HFF-Myc (cell line): Measurements from ENCODE around the gene L2HGDH.

Source experiments
- DNase-seq: peaks from one replicate; pipeline ENCODE4 v3.0.0-alpha.2; 2011; ENCODE audit warnings: low read depth; ENCODE audit errors: extremely low read depth
- H3K4me3 ChIP-seq: replicated peaks from 2 replicates; pipeline ENCODE4 v1.5.1; 2011; ENCODE audit warnings: low read depth, mild to moderate bottlenecking, control low read depth, low read length
- TF ChIP-seq, protein P1 (sequence below): IDR thresholded peaks from 2 replicates; pipeline ENCODE4 v1.5.1; 2012; ENCODE audit warnings: mild to moderate bottlenecking, low read depth, low read length, control low read depth; ENCODE audit errors: missing control alignments

The L2HGDH gene

GRCh38 chr14:50265029-50265428 is 47.0 kb downstream of the L2HGDH start:
- DNase-seq: no peak
- H3K4me3 ChIP-seq: no peak overlapping the region
- TF ChIP-seq, protein P1, sequence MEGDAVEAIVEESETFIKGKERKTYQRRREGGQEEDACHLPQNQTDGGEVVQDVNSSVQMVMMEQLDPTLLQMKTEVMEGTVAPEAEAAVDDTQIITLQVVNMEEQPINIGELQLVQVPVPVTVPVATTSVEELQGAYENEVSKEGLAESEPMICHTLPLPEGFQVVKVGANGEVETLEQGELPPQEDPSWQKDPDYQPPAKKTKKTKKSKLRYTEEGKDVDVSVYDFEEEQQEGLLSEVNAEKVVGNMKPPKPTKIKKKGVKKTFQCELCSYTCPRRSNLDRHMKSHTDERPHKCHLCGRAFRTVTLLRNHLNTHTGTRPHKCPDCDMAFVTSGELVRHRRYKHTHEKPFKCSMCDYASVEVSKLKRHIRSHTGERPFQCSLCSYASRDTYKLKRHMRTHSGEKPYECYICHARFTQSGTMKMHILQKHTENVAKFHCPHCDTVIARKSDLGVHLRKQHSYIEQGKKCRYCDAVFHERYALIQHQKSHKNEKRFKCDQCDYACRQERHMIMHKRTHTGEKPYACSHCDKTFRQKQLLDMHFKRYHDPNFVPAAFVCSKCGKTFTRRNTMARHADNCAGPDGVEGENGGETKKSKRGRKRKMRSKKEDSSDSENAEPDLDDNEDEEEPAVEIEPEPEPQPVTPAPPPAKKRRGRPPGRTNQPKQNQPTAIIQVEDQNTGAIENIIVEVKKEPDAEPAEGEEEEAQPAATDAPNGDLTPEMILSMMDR: no peak

DNA sequence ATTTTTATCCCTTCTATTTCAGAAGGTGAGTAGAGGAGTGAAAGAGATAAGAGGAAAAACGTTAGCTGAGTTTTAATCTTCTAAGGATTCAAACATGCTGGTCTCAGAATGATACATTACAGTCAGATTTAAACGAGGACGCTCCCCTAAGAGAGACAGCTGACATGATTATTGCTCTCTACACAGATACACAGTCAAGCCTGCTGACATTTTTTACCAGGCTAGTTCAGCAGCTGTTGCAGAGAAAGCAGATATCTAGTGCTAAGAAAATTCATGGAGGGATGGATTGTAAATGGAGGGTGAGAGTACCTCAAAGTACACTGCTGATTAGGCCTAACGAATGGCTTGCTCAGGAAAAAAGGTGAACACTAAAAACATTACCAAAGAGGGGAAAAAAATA is 48.7 kb downstream of the L2HGDH start:
- TF ChIP-seq, protein P1: no peak
- no peak for DNase-seq
- H3K4me3 ChIP-seq: no peak overlapping the region

DNA sequence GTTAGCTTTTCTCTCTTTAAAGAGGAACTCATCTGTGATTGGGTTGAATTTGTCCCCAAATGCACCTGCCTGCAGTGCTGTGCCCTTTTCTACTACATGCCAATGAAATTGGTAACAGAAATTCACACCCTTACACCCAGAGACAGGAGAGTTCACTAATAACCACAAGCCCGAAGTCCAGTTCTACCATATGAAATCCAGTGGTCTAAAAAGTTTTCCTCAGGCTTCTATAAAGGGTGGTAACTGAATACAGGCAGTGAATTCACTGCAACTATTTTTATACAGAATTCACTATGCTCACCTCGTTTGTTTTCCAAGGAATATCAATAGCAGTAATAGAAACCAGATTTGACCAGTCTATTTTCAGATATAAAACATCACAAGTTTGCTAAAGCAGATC is 49.2 kb downstream of the L2HGDH start:
- TF ChIP-seq, protein P1: no peak
- no peak for DNase-seq
- H3K4me3 ChIP-seq: no peak overlapping the region

DNA sequence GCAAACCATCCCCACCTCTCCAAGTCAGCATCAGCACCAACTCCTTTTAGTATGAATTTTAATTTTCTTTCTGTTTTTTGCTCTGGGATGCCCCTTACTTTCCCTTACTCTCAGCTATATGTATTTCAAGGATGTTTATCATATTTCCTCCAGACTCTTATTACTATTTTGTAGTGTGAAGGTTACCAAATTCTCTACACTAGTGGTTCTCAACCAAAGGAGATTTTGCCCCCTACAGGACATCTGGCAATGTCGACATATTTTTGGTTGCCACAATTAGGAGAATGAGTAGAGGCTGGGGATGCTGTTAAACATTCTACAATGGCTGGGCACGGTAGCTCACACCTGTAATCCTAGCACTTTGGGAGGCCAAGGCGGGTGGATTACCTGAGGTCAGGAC is 51.5 kb downstream of the L2HGDH start:
- DNase-seq: peak; percentile 26
- TF ChIP-seq, protein P1: peak; percentile 41
- no peak overlapping the region for H3K4me3 ChIP-seq

DNA sequence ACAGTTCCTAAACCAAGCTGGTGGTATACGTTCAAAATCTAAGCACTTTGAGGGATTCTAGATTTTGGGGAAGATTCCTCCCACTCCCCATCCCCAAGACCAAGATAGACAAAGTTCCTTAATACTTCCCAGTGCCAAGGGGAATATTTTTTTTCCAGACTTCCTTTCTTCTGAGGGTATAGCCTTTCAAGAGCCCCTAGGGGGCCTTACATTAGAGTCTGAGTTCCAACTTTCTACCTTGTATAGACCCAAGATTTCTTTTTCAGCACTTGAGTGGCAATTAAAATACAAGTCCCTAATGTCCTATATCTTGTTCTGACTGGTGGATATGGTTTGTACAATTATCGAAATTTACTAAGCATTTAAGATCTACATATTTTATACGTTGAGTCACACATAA is 52.0 kb downstream of the L2HGDH start:
- DNase-seq: no peak
- H3K4me3 ChIP-seq: no peak overlapping the region
- TF ChIP-seq, protein P1: no peak

DNA sequence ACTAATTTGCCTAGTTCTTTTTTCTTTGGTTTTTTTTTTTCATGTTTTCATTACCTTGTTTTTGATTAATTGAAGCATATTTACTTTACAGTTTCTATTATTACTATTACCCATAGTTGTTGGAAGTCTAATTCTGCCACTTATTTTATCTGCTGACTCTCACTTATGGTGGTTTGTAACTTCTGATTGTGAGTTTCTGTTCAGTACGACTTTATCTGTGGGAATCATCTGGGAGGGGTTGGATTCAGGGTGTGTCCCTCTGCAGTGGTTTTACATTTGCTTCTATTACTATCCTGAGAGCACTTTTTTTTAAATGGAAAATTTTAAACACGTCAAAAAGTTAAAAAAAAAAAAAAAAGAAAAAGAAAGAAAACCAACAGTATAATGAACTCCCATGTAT is 54.3 kb downstream of the L2HGDH start:
- H3K4me3 ChIP-seq: no peak overlapping the region
- TF ChIP-seq, protein P1: no peak
- DNase-seq: no peak

DNA sequence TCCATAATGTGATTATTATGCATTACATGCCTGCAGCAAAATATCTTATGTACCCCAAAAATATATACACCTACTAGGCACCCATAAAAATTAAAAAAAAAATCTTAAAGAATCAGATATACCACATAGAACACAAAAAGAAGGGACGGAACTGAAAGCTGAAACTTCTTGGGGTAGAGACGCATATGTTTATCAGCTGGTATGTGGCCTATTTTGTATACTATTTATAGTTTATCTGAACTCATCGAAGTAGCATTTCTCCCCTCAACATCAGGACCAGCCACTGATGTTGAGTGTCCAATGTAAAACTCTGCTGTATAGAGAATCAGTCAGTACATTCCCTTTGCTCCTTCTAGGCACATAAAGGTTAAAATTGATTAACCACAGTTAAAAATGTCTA is 57.8 kb downstream of the L2HGDH start:
- TF ChIP-seq, protein P1: no peak
- H3K4me3 ChIP-seq: no peak overlapping the region
- no peak for DNase-seq
